ENCODE measurements around the gene SZRD1.

GRCh38 chr1:16380868-16381267 is 13.8 kb downstream of the SZRD1 start:
- no peak for TF ChIP-seq POLR2A (IDR thresholded peaks at IDR 0.05)
- no peak for TF ChIP-seq CTCF (IDR thresholded peaks at IDR 0.05)
- no peak for TF ChIP-seq EP300 (IDR thresholded peaks at IDR 0.05)

All from sigmoid colon (tissue), 4 donors.